NCI-H748 (cell line): Measurements from ENCODE around the gene TGM3.
A peak's percentile ranks its signal among the peaks of the same experiment; 100 is the strongest.

Experiments used
- DNase-seq: peaks from one replicate; lab custom pipeline; 2025; ENCODE audit not compliant: unreplicated experiment; lab: John Stamatoyannopoulos, UW

TGM3 gene

GRCh38 chr20:2374346-2375125 is 78.7 kb downstream of the TGM3 start:
- no peak for DNase-seq

- no peak for DNase-seq
Measured at GRCh38 chr20:2378893-2379292, 83.1 kb downstream of the TGM3 start.

GRCh38 chr20:2379511-2380229 is 83.9 kb downstream of the TGM3 start:
- peak; percentile 23 for DNase-seq

GRCh38 chr20:2380601-2381000 is 84.8 kb downstream of the TGM3 start, which contains the start of gene TGM6:
TGM6 (plus strand) TSS chr20:2380901; CDS start chr20:2380969, 68 bp downstream.
- DNase-seq: no peak

GRCh38 chr20:2381303-2381702 is 85.5 kb downstream of the TGM3 start:
- DNase-seq: no peak

GRCh38 chr20:2382833-2383232 is 87.0 kb downstream of the TGM3 start:
- no peak for DNase-seq

GRCh38 chr20:2385026-2385425 is 89.2 kb downstream of the TGM3 start:
- DNase-seq: no peak

GRCh38 chr20:2385496-2385895 is 89.7 kb downstream of the TGM3 start:
- DNase-seq: no peak

- no peak for DNase-seq
Measured at GRCh38 chr20:2386516-2387179, 90.8 kb downstream of the TGM3 start.

GRCh38 chr20:2387180-2387577 is 91.4 kb downstream of the TGM3 start:
- peak; percentile 69 for DNase-seq

- no peak for DNase-seq
Measured at GRCh38 chr20:2387580-2387979, 91.8 kb downstream of the TGM3 start.
